Kidney (tissue), 14 donors: ENCODE measurements around the gene PPM1B. TPM values are rescaled to one million over a fixed set of nuclear protein-coding genes. Genes with fewer than 3 reads are reported as not detected.

Experiments used
- DNase-seq, 5 donors: peaks; one replicate each; pipeline ENCODE4 v3.0.0-alpha.2; 2013 to 2020
- FAIRE-seq: peaks from 2 replicates; lab custom pipeline; 2012; peaks lifted over from hg19 to GRCh38; lab: Jason Lieb, UNC
- H3K27ac ChIP-seq, 2 donors: one replicate each; pipeline ENCODE4 v1.7.0; 2013; ENCODE audit warnings: low read depth in 2 of 2, low read length in 2 of 2, inconsistent platforms in 1 of 2
- H3K27me3 ChIP-seq: one replicate; pipeline ENCODE4 v1.7.1; 2013; ENCODE audit warnings: low read length, inconsistent platforms; ENCODE audit not compliant: control insufficient read depth, insufficient read depth
- H3K36me3 ChIP-seq, 3 donors: one replicate each; pipeline versions ENCODE4 v1.7.0 to v1.7.1; 2013; ENCODE audit warnings: low read length in 3 of 3, control low read depth in 1 of 3, inconsistent platforms in 1 of 3; ENCODE audit not compliant: insufficient read depth in 3 of 3, control insufficient read depth in 2 of 3
- H3K4me1 ChIP-seq, 3 donors: one replicate each; pipeline versions ENCODE4 v1.7.0 to v1.7.1; 2013; ENCODE audit warnings: low read length in 3 of 3, inconsistent platforms in 1 of 3, low read depth in 1 of 3; ENCODE audit not compliant: control insufficient read depth in 2 of 3, insufficient read depth in 2 of 3
- H3K4me3 ChIP-seq, 3 donors: one replicate each; pipeline versions ENCODE4 v1.7.0 to v1.8.1; 2013; ENCODE audit warnings: low read length in 3 of 3, control low read depth in 1 of 3, inconsistent platforms in 1 of 3
- H3K9ac ChIP-seq, 3 donors: one replicate each; pipeline versions ENCODE4 v1.7.0 to v1.7.1; 2013; ENCODE audit warnings: low read length in 3 of 3, control low read depth in 1 of 3, inconsistent platforms in 1 of 3
- H3K9me3 ChIP-seq, 3 donors: one replicate each; pipeline versions ENCODE4 v1.7.0 to v1.7.1; 2013; ENCODE audit warnings: low read length in 3 of 3, control low read depth in 1 of 3, inconsistent platforms in 1 of 3; ENCODE audit not compliant: control insufficient read depth in 2 of 3, insufficient read depth in 1 of 3
- intact Hi-C: fragments of 100-400 bp; cut with DNase I; formaldehyde crosslinking; loops from one replicate; pipeline ENCODE4 v1.11.1; 2022
- polyA plus RNA-seq: library from polyadenylated mRNA; stranded (reverse); fragments of 350-450 nt; fragmentation: Illumina TruSeq; extraction: RNeasy Lipid Tissue Mini Kit (QIAGEN cat#74804); gene quantifications from one replicate; pipeline ENCODE4 v1.2.3, GENCODE V29; 2014; ENCODE audit warnings: low read depth, low replicate concordance; ENCODE audit not compliant: insufficient read depth
- total RNA-seq: library from RNA; stranded (reverse); fragmentation: NEBNext Ultra II Directional; extraction: Animal tissue kit (Norgen Biotek cat#: 25700); gene quantifications from one replicate; pipeline ENCODE4 v1.2.1, GENCODE V29; 2021
- TF ChIP-seq, protein P1 (sequence below): IDR thresholded peaks from 3 replicates; pipeline ENCODE4 v1.5.1; 2012; ENCODE audit warnings: mild to moderate bottlenecking, moderate library complexity, borderline replicate concordance; ENCODE audit not compliant: insufficient read depth; ENCODE audit errors: extremely low read depth
- donor health status: control.
- donor health status: control.
- donor health status: control.
- donor health status: control.
- donor health status: control.
- donor health status: DM: yes; HTN: yes; CAD: no.
- donor health status: Normal renal cell carcinoma (clear cell type).

The PPM1B gene
- total and polyA plus RNA-seq, 2 donors from 2014 or later, result 19.8 to 45.9 TPM

DNA sequence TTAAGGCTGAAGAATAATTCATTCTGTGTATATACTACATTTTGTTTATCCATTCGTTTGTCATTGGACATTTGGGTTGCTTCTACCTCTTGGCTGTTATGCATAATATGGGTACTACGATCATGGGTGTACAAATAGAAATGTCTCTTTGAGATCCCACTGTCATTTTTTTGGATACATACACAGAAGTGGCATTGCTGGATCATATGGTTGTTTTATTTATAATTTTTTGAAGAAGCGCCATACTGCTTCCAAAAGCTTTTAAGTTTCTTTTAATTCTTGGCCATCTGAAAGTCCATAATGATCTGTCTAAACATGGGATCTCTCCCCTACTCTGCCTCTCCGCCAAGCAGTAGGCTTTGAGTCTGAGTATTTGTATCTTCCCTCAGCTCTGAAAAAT, 18.6 kb downstream of the PPM1B start:
- FAIRE-seq, result no peak

GRCh38 chr2:44188696-44189095, 20.0 kb downstream of the PPM1B start:
- no peaks in the 10 kb centered on the region for H3K36me3 ChIP-seq
- intact Hi-C loops, result no loop called here
- no peaks in the 10 kb centered on the region for H3K9me3 ChIP-seq
- no peak for DNase-seq
- H3K4me3 ChIP-seq, result no peak overlapping the region
- no peak overlapping the region for H3K9ac ChIP-seq
- H3K27me3 ChIP-seq, result no peaks in the 10 kb centered on the region
- peaks cover 0 to 5% (median 0%) of the 10 kb centered on the region in 3 donors for H3K4me1 ChIP-seq
- FAIRE-seq, result no peak
- H3K27ac ChIP-seq, result no peak overlapping the region
- TF ChIP-seq, protein P1, sequence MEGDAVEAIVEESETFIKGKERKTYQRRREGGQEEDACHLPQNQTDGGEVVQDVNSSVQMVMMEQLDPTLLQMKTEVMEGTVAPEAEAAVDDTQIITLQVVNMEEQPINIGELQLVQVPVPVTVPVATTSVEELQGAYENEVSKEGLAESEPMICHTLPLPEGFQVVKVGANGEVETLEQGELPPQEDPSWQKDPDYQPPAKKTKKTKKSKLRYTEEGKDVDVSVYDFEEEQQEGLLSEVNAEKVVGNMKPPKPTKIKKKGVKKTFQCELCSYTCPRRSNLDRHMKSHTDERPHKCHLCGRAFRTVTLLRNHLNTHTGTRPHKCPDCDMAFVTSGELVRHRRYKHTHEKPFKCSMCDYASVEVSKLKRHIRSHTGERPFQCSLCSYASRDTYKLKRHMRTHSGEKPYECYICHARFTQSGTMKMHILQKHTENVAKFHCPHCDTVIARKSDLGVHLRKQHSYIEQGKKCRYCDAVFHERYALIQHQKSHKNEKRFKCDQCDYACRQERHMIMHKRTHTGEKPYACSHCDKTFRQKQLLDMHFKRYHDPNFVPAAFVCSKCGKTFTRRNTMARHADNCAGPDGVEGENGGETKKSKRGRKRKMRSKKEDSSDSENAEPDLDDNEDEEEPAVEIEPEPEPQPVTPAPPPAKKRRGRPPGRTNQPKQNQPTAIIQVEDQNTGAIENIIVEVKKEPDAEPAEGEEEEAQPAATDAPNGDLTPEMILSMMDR, result no peak

More for the DNA sequence above, 18.6 kb downstream of the PPM1B start:
- Histone ChIP-seq H3K9ac (no peak overlapping the region), H3K4me3 (no peak overlapping the region), H3K27ac (no peak overlapping the region), H3K4me1 (peaks cover 0 to 7% (median 0%) of the 10 kb centered on the region in 3 donors), H3K9me3 (no peaks in the 10 kb centered on the region), H3K36me3 (no peaks in the 10 kb centered on the region), H3K27me3 (no peaks in the 10 kb centered on the region)
- DNase-seq, result no peak
- TF ChIP-seq, protein P1, result no peak
- intact Hi-C loops, result no loop called here

- no peaks in the 10 kb centered on the region for H3K9me3 ChIP-seq
- H3K27me3 ChIP-seq, result no peaks in the 10 kb centered on the region
- H3K36me3 ChIP-seq, result no peaks in the 10 kb centered on the region
- no peak for FAIRE-seq
- TF ChIP-seq, protein P1, result no peak
- no peak overlapping the region for H3K27ac ChIP-seq
- intact Hi-C loops, result no loop called here
- peaks cover 0 to 3% (median 0%) of the 10 kb centered on the region in 3 donors for H3K4me1 ChIP-seq
- no peak overlapping the region for H3K9ac ChIP-seq
- H3K4me3 ChIP-seq, result no peak overlapping the region
- DNase-seq, result no peak
Measured at GRCh38 chr2:44189104-44189503, 20.4 kb downstream of the PPM1B start.

DNA sequence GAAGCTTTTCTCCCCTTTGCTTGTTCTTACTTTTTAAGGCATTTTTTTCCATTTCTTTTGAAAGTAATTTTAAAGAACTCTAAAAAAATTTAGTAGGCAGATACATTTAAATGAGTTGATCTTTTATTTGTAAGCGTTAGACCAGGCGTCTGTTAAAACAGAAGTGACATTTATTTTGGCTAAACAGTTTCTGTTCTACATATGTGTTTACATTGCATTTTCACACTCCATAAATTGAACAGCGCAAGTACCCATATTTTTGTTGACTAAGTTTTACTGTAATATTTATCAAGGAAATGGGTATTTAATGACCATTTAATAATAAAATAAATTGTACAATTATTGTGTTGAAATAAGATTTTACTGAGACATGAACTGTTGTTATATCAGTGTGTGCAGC, 21.9 kb downstream of the PPM1B start:
- H3K36me3 ChIP-seq, result no peaks in the 10 kb centered on the region
- TF ChIP-seq, protein P1, result no peak
- peaks cover 0 to 2% (median 0%) of the 10 kb centered on the region in 3 donors for H3K4me1 ChIP-seq
- H3K9me3 ChIP-seq, result no peaks in the 10 kb centered on the region
- no peak for FAIRE-seq
- intact Hi-C loops, result no loop called here
- H3K27me3 ChIP-seq, result no peaks in the 10 kb centered on the region
- no peak overlapping the region for H3K9ac ChIP-seq
- no peak for DNase-seq
- no peak overlapping the region for H3K4me3 ChIP-seq
- no peak overlapping the region for H3K27ac ChIP-seq
